ENCODE data around the gene ETNPPL. TPM values are rescaled to one million over a fixed set of nuclear protein-coding genes. Genes with fewer than 3 reads are reported as not detected.

Gene ETNPPL
- total RNA-seq = 0.78 TPM

DNA sequence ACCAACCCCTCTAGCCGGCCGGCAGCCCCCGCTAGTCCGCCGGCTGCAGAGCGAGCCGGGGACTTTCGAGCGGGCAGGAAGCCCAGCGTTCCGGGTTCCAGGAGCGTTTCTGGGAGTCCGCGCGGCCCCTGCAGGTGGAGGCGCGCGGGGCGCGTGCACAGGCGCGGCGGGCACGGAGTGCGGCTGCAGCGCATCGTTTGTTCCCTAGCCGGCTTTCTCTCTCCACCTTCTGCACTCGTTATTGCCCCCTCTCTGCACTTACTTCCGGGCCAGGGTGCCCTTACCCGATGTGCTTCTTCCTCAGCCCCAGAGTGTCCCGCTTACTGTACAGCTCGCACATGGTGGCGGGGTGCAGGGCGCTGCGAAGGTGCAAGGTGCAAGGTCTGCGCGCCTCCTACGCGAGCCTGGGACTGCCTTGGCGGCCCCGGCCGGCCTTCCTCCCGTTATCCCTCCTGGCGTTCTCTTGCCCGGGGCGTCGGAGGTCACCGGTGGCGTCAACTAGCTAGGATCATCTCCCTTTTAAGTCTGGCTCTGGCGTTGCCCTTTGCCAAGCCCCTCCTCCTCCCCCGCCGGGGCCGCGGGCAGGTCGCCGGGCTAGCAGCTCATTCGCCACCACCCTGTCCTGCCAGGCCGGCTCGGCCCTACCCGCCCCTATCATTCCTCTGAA is at the start of gene ETNPPL:
Gene ETNPPL (minus strand): TSS at position 495 of the 667 bp plus-strand sequence. CDS start 155 bp downstream, at position 340.
- no peak for DNase-seq

DNA sequence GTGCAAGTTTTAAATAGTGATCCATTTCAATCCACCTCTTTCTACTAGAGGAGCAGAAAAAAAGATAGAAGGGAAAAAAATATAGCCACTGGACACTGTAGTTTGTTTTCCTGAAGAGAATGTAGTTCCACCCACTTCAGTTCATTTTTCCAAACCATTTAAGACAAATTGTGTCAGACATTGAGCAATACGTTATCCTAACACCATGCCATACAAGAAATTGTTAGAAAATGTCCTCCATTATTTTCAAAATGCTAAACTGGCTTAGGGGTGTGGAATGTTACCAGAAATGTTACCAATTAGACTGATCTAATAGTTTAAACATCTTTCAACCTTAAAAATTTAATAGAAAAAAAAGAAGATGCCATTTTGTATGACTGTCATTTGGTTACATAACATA is 48.6 kb upstream of the ETNPPL start:
- DNase-seq = no peak

GRCh38 chr4:108810087-108810486 is 47.2 kb upstream of the ETNPPL start:
- no peak for DNase-seq

- DNase-seq = no peak
These were observed 41.9 kb upstream of the ETNPPL start for GRCh38 chr4:108804648-108805273.

DNA sequence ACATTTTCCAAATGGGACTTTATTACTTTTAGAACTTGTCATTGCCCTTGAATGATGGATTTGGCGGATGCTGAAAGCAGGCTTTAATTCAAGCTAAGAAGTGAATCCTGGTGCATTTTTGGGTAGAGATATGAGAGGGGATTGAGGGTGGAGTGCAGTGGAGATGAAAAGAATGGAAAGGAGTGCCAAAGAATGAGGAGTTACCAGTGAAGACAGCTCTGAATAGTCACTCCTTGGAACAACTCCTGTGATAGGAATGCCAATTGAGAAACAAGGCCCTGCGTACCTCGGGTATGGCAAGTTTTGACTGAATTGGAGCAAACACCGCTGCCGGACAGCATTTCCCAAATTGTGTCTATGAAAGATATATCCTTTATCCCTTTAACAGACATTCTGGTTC is 36.5 kb upstream of the ETNPPL start:
- no peak for DNase-seq

- DNase-seq = no peak
These were observed 33.3 kb upstream of the ETNPPL start for GRCh38 chr4:108796173-108796572.

DNA sequence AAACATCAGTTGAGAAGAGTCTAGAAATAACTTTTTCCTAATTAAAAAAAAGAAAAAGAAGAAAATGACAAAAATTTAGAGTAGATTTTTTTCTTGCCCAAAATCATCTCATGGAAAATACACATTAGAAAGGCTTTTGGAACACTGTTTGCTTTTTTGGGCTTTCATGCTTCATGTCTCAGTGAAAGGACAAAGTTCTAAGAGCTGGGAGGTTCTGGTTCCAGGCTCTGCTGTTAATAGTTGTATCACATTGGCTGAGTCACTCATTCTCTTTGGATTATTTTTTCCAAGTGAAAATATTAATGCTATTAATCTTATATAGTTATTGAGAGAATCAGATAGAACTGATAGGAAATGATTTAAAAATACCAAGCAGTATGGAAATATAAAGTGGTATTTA is 32.9 kb upstream of the ETNPPL start:
- DNase-seq = no peak

GRCh38 chr4:108794136-108794535 is 31.3 kb upstream of the ETNPPL start:
- DNase-seq = no peak

- DNase-seq = no peak
These were observed 30.6 kb upstream of the ETNPPL start for GRCh38 chr4:108793415-108793814.

- DNase-seq = no peak
These were observed 25.9 kb upstream of the ETNPPL start for GRCh38 chr4:108788731-108789130.

DNA sequence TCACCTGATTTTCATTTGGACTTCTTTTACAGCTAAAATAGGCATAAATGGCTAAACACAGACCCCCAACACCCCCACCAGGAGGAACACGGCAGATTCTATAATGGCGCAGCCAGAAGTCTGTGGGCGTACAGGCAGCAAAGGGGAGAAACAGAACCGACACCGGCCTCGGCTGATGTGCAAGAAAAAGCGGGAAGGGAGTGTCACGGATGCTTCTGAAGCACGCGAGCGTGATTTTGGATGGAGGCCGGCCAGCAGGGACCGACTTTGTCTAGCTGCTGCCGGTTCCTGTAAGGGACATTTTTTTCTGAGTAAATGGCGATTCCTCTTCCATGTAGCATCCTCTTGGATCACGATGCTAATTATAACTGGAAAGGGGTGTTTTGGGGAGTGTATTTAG is 24.9 kb upstream of the ETNPPL start:
- no peak for DNase-seq

DNA sequence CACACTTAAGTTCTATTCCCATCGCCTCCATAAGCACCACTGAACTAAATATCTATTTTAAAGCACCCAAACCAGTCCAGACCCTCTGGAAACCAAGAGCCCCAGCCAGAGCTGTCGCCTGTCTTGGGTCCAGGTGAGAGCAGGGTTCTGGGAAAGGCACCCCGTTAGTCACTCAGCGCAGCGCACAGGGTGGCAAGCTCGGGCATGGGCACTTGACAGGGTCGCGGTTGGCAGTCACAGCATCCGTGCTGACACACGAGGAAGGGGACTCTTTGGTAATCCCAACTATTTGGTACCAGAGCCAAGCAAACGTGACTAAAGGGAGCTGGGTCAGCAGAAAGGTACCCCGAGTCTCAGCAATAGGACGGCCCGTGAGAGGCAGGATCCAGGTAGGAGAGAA is 24.3 kb upstream of the ETNPPL start:
- DNase-seq = no peak

DNA sequence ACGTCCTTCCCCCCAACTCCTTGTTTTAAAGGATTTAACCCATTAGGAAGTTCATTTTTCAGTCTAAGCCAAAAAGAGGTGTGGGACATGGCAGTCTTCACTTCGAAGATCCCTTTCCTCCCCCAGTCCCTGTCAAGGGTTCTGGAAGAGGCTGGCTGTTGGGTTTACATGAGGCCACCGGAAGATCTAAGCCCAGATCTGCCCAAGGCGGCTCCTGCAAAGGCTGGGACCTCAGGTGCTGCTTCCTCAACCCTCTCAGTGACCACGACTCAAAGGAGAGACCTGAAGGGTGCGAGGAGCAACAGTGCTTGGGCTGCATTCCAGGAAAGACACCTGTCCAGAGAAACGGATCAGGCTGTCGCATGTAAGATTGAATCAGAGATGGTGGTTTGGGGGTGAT is 23.5 kb upstream of the ETNPPL start:
- no peak for DNase-seq

DNA sequence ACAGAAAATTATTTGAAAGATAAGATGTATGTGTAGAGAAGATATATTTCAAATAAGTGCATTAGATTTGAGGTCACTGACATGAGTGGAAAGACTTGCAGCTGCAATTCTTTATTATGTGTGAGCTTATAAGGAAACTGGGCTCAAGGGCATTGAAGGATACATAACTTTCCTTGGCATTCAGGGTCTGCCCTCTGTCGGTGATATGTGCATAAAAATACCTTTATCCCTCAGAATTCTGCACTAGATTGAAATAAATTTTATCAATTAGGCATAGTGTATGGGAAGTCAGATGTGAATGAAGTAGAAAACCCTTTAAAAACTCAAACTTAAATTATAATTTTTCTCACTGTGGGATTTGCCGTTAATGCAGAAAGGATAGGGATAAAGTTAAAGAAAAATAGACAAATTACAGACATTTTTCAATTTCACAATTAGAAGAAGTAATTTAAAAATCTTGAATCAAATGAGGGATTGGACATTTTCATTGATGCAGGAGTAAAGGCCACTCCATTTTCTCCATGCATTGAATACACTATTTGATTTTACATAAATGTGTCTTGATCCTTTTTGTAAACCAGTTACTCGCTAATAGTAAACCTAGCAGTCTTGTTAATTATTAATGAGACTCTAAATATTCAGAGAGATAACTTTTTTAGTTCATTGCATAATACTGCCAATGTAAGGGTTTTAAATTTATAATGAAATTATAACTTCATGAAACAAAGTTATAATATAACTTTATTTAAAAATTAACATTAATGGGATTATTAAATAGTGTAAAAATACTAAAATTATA is 21.0 kb upstream of the ETNPPL start:
- DNase-seq = no peak

GRCh38 chr4:108779958-108780357 is 17.1 kb upstream of the ETNPPL start:
- DNase-seq = no peak

DNA sequence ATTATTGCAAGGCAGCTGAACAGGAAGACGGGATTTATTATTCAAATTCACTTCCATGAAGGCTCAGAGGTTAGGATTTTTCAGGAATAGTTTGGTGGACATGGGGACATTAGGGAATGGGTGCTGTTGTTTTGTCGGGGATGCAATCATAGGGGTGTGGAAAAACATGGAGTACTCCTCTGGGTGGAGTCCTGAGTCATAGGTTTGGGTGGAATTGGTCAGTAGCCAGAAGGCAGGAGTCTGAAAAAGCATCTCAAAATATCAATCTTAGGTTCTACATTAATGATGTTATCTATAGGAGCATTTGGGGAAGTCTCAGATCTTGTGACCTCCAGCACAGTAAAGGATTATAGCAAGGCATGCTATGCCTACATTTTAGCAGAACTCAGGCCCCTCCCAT is 14.5 kb upstream of the ETNPPL start:
- no peak for DNase-seq

DNA sequence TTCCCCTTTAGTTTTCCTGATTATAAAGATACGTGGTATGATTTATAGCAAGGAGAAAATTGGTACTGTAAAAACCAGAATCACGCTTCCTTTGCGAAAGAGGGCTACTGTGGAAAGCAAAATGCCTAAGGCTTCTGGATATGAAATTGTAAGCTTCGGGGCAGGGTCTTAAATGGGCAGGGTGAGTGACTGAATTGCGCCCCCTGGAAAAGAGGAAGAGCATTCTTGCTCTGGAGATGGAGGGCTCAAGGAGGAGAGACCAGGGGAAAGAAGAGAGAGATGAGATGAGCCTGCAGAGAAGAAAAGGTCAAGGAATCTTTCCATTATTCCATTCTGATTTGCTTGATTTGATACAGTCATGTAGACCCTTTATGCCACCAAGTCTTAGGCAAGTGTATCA is 13.1 kb upstream of the ETNPPL start:
- DNase-seq = no peak

- DNase-seq = no peak
These were observed 12.1 kb upstream of the ETNPPL start for GRCh38 chr4:108774809-108775530.

GRCh38 chr4:108772402-108772801 is 9.5 kb upstream of the ETNPPL start:
- DNase-seq = no peak

- DNase-seq = no peak
These were observed 3.2 kb upstream of the ETNPPL start for GRCh38 chr4:108766058-108766457.

- no peak for DNase-seq
These were observed 1.1 kb upstream of the ETNPPL start for GRCh38 chr4:108763986-108764385.

DNA sequence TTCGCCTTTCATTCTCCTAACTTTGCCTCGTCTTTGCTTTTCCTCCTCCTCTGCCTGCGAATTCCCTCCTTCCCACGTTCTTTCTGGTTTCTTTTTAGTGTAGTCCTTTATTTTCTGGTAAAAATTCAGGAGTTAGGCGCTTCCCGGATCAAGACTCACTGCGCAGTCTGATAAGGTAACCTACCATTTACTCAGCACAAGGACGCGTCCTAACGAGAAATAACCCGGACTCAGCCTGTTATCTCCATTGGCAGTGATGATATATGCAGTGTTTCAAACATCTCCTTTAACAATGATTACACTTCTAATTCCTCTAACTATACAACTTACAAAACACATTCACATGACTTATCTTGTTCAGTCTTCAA is 357 bp upstream of the ETNPPL start:
- no peak for DNase-seq

- DNase-seq = no peak
These were observed 4.4 kb downstream of the ETNPPL start for GRCh38 chr4:108758498-108758897.

Data from occipital lobe (tissue), 2 donors.